Glutamatergic neuron (in vitro differentiated cells): ENCODE data around the gene NRARP. TPM values are rescaled to one million over a fixed set of nuclear protein-coding genes. Genes with fewer than 3 reads are reported as not detected.

ENCODE experiments used
- DNase-seq: peaks from one replicate; pipeline ENCODE4 v3.0.0; 2022
- H3K27ac Mint-ChIP-seq: one replicate; pipeline ENCODE4 v1.8.0; 2020; ENCODE audit warnings: mild to moderate bottlenecking, mixed read lengths, inconsistent platforms; ENCODE audit not compliant: unreplicated experiment
- H3K27me3 Mint-ChIP-seq: one replicate; pipeline ENCODE4 v1.8.0; 2020; ENCODE audit warnings: mild to moderate bottlenecking, moderate library complexity, mixed read lengths, inconsistent platforms; ENCODE audit not compliant: unreplicated experiment
- H3K36me3 Mint-ChIP-seq: one replicate; pipeline ENCODE4 v1.8.0; 2020; ENCODE audit warnings: mild to moderate bottlenecking, mixed read lengths, inconsistent platforms; ENCODE audit not compliant: unreplicated experiment
- H3K4me1 Mint-ChIP-seq: one replicate; pipeline ENCODE4 v1.8.0; 2020; ENCODE audit warnings: mild to moderate bottlenecking, low read depth, mixed read lengths, inconsistent platforms; ENCODE audit not compliant: unreplicated experiment
- H3K4me3 Mint-ChIP-seq: one replicate; pipeline ENCODE4 v1.8.0; 2020; ENCODE audit warnings: mild to moderate bottlenecking, mixed read lengths, inconsistent platforms; ENCODE audit not compliant: unreplicated experiment
- H3K9me3 Mint-ChIP-seq: one replicate; pipeline ENCODE4 v1.8.0; 2020; ENCODE audit warnings: mild to moderate bottlenecking, moderate library complexity, mixed read lengths, inconsistent platforms; ENCODE audit not compliant: unreplicated experiment
- CTCF ChIP-seq: fragments of 200-600 bp; sonication (generic); IDR thresholded peaks from one replicate; pipeline ENCODE4 v1.5.0; 2021; ENCODE audit not compliant: partially characterized antibody, unreplicated experiment
- total RNA-seq: library from RNA; stranded (reverse); fragmentation: NEBNext Ultra II Directional; extraction: Animal tissue kit (Norgen Biotek cat#: 25700); gene quantifications from one replicate; pipeline ENCODE4 v1.2.1, GENCODE V29; 2021; ENCODE audit not compliant: unreplicated experiment

Gene NRARP
- total RNA-seq, 1 donor from 2014 or later: 15.2 TPM

GRCh38 chr9:137312852-137313325, 10.8 kb upstream of the NRARP start:
- H3K27ac Mint-ChIP-seq: no peak overlapping the region
- peaks cover 4% of the 10 kb centered on the region for H3K9me3 Mint-ChIP-seq
- peaks cover 3% of the 10 kb centered on the region for H3K4me1 Mint-ChIP-seq
- no peak overlapping the region for H3K4me3 Mint-ChIP-seq
- H3K27me3 Mint-ChIP-seq: no peaks in the 10 kb centered on the region
- no peak for TF ChIP-seq CTCF
- DNase-seq: peak; percentile 21
- no peaks in the 10 kb centered on the region for H3K36me3 Mint-ChIP-seq

GRCh38 chr9:137311986-137312851, 10.1 kb upstream of the NRARP start:
- H3K36me3 Mint-ChIP-seq: no peaks in the 10 kb centered on the region
- no peak for DNase-seq
- peaks cover 3% of the 10 kb centered on the region for H3K4me1 Mint-ChIP-seq
- H3K9me3 Mint-ChIP-seq: peaks cover 4% of the 10 kb centered on the region
- no peaks in the 10 kb centered on the region for H3K27me3 Mint-ChIP-seq
- TF ChIP-seq CTCF: no peak
- H3K27ac Mint-ChIP-seq: no peak overlapping the region
- no peak overlapping the region for H3K4me3 Mint-ChIP-seq

- no peak for TF ChIP-seq CTCF
- no peaks in the 10 kb centered on the region for H3K36me3 Mint-ChIP-seq
- peaks cover 4% of the 10 kb centered on the region for H3K9me3 Mint-ChIP-seq
- peaks cover 3% of the 10 kb centered on the region for H3K4me1 Mint-ChIP-seq
- no peak overlapping the region for H3K4me3 Mint-ChIP-seq
- H3K27ac Mint-ChIP-seq: no peak overlapping the region
- peak; percentile 18 for DNase-seq
- H3K27me3 Mint-ChIP-seq: no peaks in the 10 kb centered on the region
Observed at GRCh38 chr9:137311171-137311985, 9.3 kb upstream of the NRARP start.

- DNase-seq: peak; percentile 55
- peaks cover 4% of the 10 kb centered on the region for H3K4me1 Mint-ChIP-seq
- H3K4me3 Mint-ChIP-seq: no peak overlapping the region
- no peaks in the 10 kb centered on the region for H3K27me3 Mint-ChIP-seq
- H3K27ac Mint-ChIP-seq: no peak overlapping the region
- H3K9me3 Mint-ChIP-seq: peaks cover 4% of the 10 kb centered on the region
- no peaks in the 10 kb centered on the region for H3K36me3 Mint-ChIP-seq
- no peak for TF ChIP-seq CTCF
Observed at GRCh38 chr9:137310189-137311052, 8.3 kb upstream of the NRARP start.
